Measurements from ENCODE around the gene ARHGAP24. TPM values are rescaled to one million over a fixed set of nuclear protein-coding genes. Genes with fewer than 3 reads are reported as not detected.

ARHGAP24 gene
- total RNA-seq, 1 experiment from 2014 or later = 1.3 TPM

- no peaks in the 10 kb centered on the region for H3K4me1 ChIP-seq (ENCODE audit: control insufficient read depth in 1 of 2, insufficient read depth in 2 of 2, low read length in 2 of 2)
- ATAC-seq (no peak), DNase-seq (ENCODE audit: low read depth, low spot score) (no peak)
- no peaks in the 10 kb centered on the region for H3K36me3 ChIP-seq (ENCODE audit: control insufficient read depth in 1 of 2, insufficient read depth in 2 of 2, low read length in 2 of 2)
- RAD21 ChIA-PET (ENCODE audit: low non-redundant PET in 1 of 2, low total read pairs in 2 of 2, uncharacterized antibody in 2 of 2, unreplicated experiment in 2 of 2) = no interaction called here
- no peaks in the 10 kb centered on the region for H3K27me3 ChIP-seq (ENCODE audit: insufficient read depth, low read length)
- H3K9ac ChIP-seq (ENCODE audit: low read length) = no peak overlapping the region
- intact Hi-C loops (cut with micrococcal nuclease) = no loop called here
- BruUV-seq (replicated peaks) = no TSS peak
- no peak overlapping the region for H3K4me3 ChIP-seq (replicated peaks in 1 of 2; ENCODE audit: low read depth in 1 of 2, low read length in 2 of 2)
- POLR2A ChIA-PET = interaction anchor here (0.7 kb wide), 1 partner anchor 153 kb away, joined by 3 read pairs; no protein-coding TSS in a partner anchor
- TF ChIP-seq ZFX (IDR thresholded peaks at IDR 0.05) = no peak
- H3K9me3 ChIP-seq (ENCODE audit: control insufficient read depth in 1 of 2, insufficient read depth in 1 of 2, low read depth in 1 of 2, low read length in 2 of 2) = no peaks in the 10 kb centered on the region
- H3K4me2 ChIP-seq (ENCODE audit: low read length) = no peak overlapping the region
- no peaks in the 10 kb centered on the region for H3K9me2 ChIP-seq (ENCODE audit: insufficient read depth)
- H3K27ac ChIP-seq (ENCODE audit: low read depth, low read length) = no peak overlapping the region
- no peak overlapping the region for H2AFZ ChIP-seq (ENCODE audit: low read depth, low read length, poor library complexity, severe bottlenecking)
- no peaks in the 10 kb centered on the region for H4K20me1 ChIP-seq (ENCODE audit: insufficient read depth)
- CTCF ChIA-PET = interaction anchor here (1.4 kb wide), 1 partner anchor 12 kb away, joined by 3 read pairs; no protein-coding TSS in a partner anchor
- no peaks in the 10 kb centered on the region for H3K79me2 ChIP-seq (ENCODE audit: insufficient read depth, low read length)
Observed at GRCh38 chr4:85784348-85784747, 309.4 kb downstream of the ARHGAP24 start.

- Histone ChIP-seq H3K36me3 (ENCODE audit: control insufficient read depth in 1 of 2, insufficient read depth in 2 of 2, low read length in 2 of 2) (no peaks in the 10 kb centered on the region), H3K9me3 (ENCODE audit: control insufficient read depth in 1 of 2, insufficient read depth in 1 of 2, low read depth in 1 of 2, low read length in 2 of 2) (no peaks in the 10 kb centered on the region), H3K9me2 (ENCODE audit: insufficient read depth) (no peaks in the 10 kb centered on the region), H3K4me2 (ENCODE audit: low read length) (no peak overlapping the region), H3K9ac (ENCODE audit: low read length) (no peak overlapping the region), H3K27ac (ENCODE audit: low read depth, low read length) (no peak overlapping the region), H3K4me1 (ENCODE audit: control insufficient read depth in 1 of 2, insufficient read depth in 2 of 2, low read length in 2 of 2) (no peaks in the 10 kb centered on the region), H4K20me1 (ENCODE audit: insufficient read depth) (no peaks in the 10 kb centered on the region), H2AFZ (ENCODE audit: low read depth, low read length, poor library complexity, severe bottlenecking) (no peak overlapping the region), H3K4me3 (replicated peaks in 1 of 2; ENCODE audit: low read depth in 1 of 2, low read length in 2 of 2) (no peak overlapping the region), H3K79me2 (ENCODE audit: insufficient read depth, low read length) (no peaks in the 10 kb centered on the region), H3K27me3 (ENCODE audit: insufficient read depth, low read length) (no peaks in the 10 kb centered on the region)
- RAD21 ChIA-PET (ENCODE audit: low non-redundant PET in 1 of 2, low total read pairs in 2 of 2, uncharacterized antibody in 2 of 2, unreplicated experiment in 2 of 2) = no interaction called here
- POLR2A ChIA-PET = no interaction called here
- TF ChIP-seq ATF3 (IDR thresholded peaks at IDR 0.05) = no peak
- no peak for DNase-seq (ENCODE audit: low read depth, low spot score)
- BruUV-seq (replicated peaks) = no TSS peak
- ATAC-seq = no peak
- CTCF ChIA-PET = interaction anchor here (1.4 kb wide), 1 partner anchor 11 kb away, joined by 3 read pairs; no protein-coding TSS in a partner anchor
- intact Hi-C loops (cut with micrococcal nuclease) = no loop called here
Observed at GRCh38 chr4:85784947-85785346, 310.0 kb downstream of the ARHGAP24 start.

GRCh38 chr4:85787133-85787532 lies 312.2 kb downstream of the ARHGAP24 start:
- H3K27ac ChIP-seq (ENCODE audit: low read depth, low read length) = no peak overlapping the region
- H3K9me2 ChIP-seq (ENCODE audit: insufficient read depth) = no peaks in the 10 kb centered on the region
- H2AFZ ChIP-seq (ENCODE audit: low read depth, low read length, poor library complexity, severe bottlenecking) = no peak overlapping the region
- H3K4me1 ChIP-seq (ENCODE audit: control insufficient read depth in 1 of 2, insufficient read depth in 2 of 2, low read length in 2 of 2) = no peaks in the 10 kb centered on the region
- intact Hi-C loops (cut with micrococcal nuclease) = no loop called here
- POLR2A ChIA-PET = no interaction called here
- H4K20me1 ChIP-seq (ENCODE audit: insufficient read depth) = no peaks in the 10 kb centered on the region
- no peaks in the 10 kb centered on the region for H3K36me3 ChIP-seq (ENCODE audit: control insufficient read depth in 1 of 2, insufficient read depth in 2 of 2, low read length in 2 of 2)
- no peak overlapping the region for H3K4me3 ChIP-seq (replicated peaks in 1 of 2; ENCODE audit: low read depth in 1 of 2, low read length in 2 of 2)
- CTCF ChIA-PET = interaction anchor here (3.1 kb wide), 1 partner anchor 10 kb away, joined by 31 read pairs; no protein-coding TSS in a partner anchor
- no peaks in the 10 kb centered on the region for H3K9me3 ChIP-seq (ENCODE audit: control insufficient read depth in 1 of 2, insufficient read depth in 1 of 2, low read depth in 1 of 2, low read length in 2 of 2)
- H3K27me3 ChIP-seq (ENCODE audit: insufficient read depth, low read length) = no peaks in the 10 kb centered on the region
- BruUV-seq (replicated peaks) = no TSS peak
- no peak for DNase-seq (ENCODE audit: low read depth, low spot score)
- ATAC-seq = no peak
- H3K79me2 ChIP-seq (ENCODE audit: insufficient read depth, low read length) = no peaks in the 10 kb centered on the region
- no peak overlapping the region for H3K4me2 ChIP-seq (ENCODE audit: low read length)
- RAD21 ChIA-PET (ENCODE audit: low non-redundant PET in 1 of 2, low total read pairs in 2 of 2, uncharacterized antibody in 2 of 2, unreplicated experiment in 2 of 2) = no interaction called here
- H3K9ac ChIP-seq (ENCODE audit: low read length) = no peak overlapping the region
- no peak for TF ChIP-seq RAD21 (IDR thresholded peaks at IDR 0.05; ENCODE audit: low read depth)
- no peak for TF ChIP-seq SRF (IDR thresholded peaks at IDR 0.05; ENCODE audit: low read depth)
- no peak for TF ChIP-seq TCF7L2 (IDR thresholded peaks at IDR 0.05; ENCODE audit: borderline replicate concordance, extremely low read depth, insufficient read depth, insufficient read length)
- TF ChIP-seq EZH2phosphoT487 (IDR thresholded peaks at IDR 0.05; ENCODE audit: borderline replicate concordance) = no peak
- TF ChIP-seq REST (IDR thresholded peaks at IDR 0.05; ENCODE audit: low read depth) = no peak
- TF ChIP-seq YY1 (IDR thresholded peaks at IDR 0.05; ENCODE audit: extremely low read depth, insufficient replicate concordance, low read depth, low read length) = no peak
- no peak for TF ChIP-seq ZNF274 (IDR thresholded peaks at IDR 0.05; ENCODE audit: low read depth, low read length)
- no peak for TF ChIP-seq CEBPB (IDR thresholded peaks at IDR 0.05; ENCODE audit: low read depth)
- TF ChIP-seq FOSL1 (IDR thresholded peaks at IDR 0.05; ENCODE audit: low read depth) = no peak
